CD14-positive monocyte (primary cell): Measurements from ENCODE around the gene MOGAT2. TPM values are rescaled to one million over a fixed set of nuclear protein-coding genes. Genes with fewer than 3 reads are reported as not detected.

Experiments used
- DNase-seq, 3 donors: peaks; one replicate each; pipeline ENCODE4 v3.0.0-alpha.2; 2011 to 2022
- H2AFZ ChIP-seq: 2 replicates; pipeline ENCODE4 v1.6.0; 2012; ENCODE audit warnings: mild to moderate bottlenecking, low read depth, low read length, inconsistent platforms; ENCODE audit not compliant: insufficient read depth, poor library complexity, severe bottlenecking
- H3K27ac ChIP-seq, 2 donors: 1 replicate in 1 of 2; 2 replicates in 1 of 2; pipeline ENCODE4 v1.5.1; 2012 to 2013; ENCODE audit warnings: low read length in 2 of 2, control low read depth in 1 of 2, inconsistent platforms in 1 of 2, low read depth in 1 of 2, mild to moderate bottlenecking in 1 of 2
- H3K27me3 ChIP-seq, 2 donors: one replicate each; pipeline versions ENCODE4 v1.6.0 to v1.6.1; 2011 to 2013; ENCODE audit warnings: low read length in 2 of 2; ENCODE audit not compliant: control insufficient read depth in 2 of 2, insufficient read depth in 2 of 2
- H3K36me3 ChIP-seq, 2 donors: replicated peaks in 1 of 2; 1 replicate in 1 of 2; 2 replicates in 1 of 2; pipeline versions ENCODE4 v1.5.1 to v1.6.1; 2012 to 2013; ENCODE audit warnings: low read length in 2 of 2, control low read depth in 1 of 2, inconsistent platforms in 1 of 2, mild to moderate bottlenecking in 1 of 2; ENCODE audit not compliant: insufficient read depth in 2 of 2, control insufficient read depth in 1 of 2
- H3K4me1 ChIP-seq, 2 donors: 1 replicate in 1 of 2; 2 replicates in 1 of 2; pipeline versions ENCODE4 v1.5.1 to v1.6.1; 2012 to 2013; ENCODE audit warnings: low read length in 2 of 2, control low read depth in 1 of 2, inconsistent platforms in 1 of 2, mild to moderate bottlenecking in 1 of 2, moderate library complexity in 1 of 2; ENCODE audit not compliant: insufficient read depth in 2 of 2, control insufficient read depth in 1 of 2
- H3K4me2 ChIP-seq: replicated peaks from 2 replicates; pipeline ENCODE3; 2012; ENCODE audit warnings: low read length, moderate library complexity, mild to moderate bottlenecking; ENCODE audit not compliant: poor library complexity, severe bottlenecking; ENCODE audit errors: extremely low read depth
- H3K4me3 ChIP-seq, 3 experiments: fragments of 200-600 bp in 1 of 3; sonication (generic) in 1 of 3; replicated peaks in 1 of 3; 1 replicate in 2 of 3; 2 replicates in 1 of 3; pipeline ENCODE4 v1.5.1; 2011 to 2013; ENCODE audit warnings: low read length in 3 of 3, mild to moderate bottlenecking in 3 of 3, control low read depth in 2 of 3, low read depth in 2 of 3, inconsistent platforms in 1 of 3, moderate library complexity in 1 of 3
- H3K79me2 ChIP-seq: 2 replicates; pipeline ENCODE4 v1.6.0; 2012; ENCODE audit warnings: mild to moderate bottlenecking, control low read depth, inconsistent platforms, low read length, moderate library complexity; ENCODE audit not compliant: insufficient read depth
- H3K9ac ChIP-seq: 2 replicates; pipeline ENCODE4 v1.6.0; 2017; ENCODE audit warnings: low read length, mild to moderate bottlenecking; ENCODE audit not compliant: insufficient read depth, poor library complexity, severe bottlenecking
- H3K9me3 ChIP-seq, 2 donors: replicated peaks in 1 of 2; 1 replicate in 1 of 2; 2 replicates in 1 of 2; pipeline versions ENCODE4 v1.5.1 to v1.6.1; 2012 to 2013; ENCODE audit warnings: low read length in 2 of 2, control low read depth in 1 of 2; ENCODE audit not compliant: control insufficient read depth in 1 of 2, insufficient read depth in 1 of 2
- H4K20me1 ChIP-seq: 2 replicates; pipeline ENCODE4 v1.6.0; 2012; ENCODE audit warnings: mild to moderate bottlenecking, low read length, control low read depth, moderate library complexity; ENCODE audit not compliant: insufficient read depth
- H3K27ac Mint-ChIP-seq, 7 donors: one replicate each; pipeline ENCODE4 v1.8.0; 2020; ENCODE audit warnings: mild to moderate bottlenecking in 7 of 7, mixed read lengths in 7 of 7, moderate library complexity in 6 of 7, inconsistent platforms in 2 of 7
- H3K27me3 Mint-ChIP-seq, 3 donors: one replicate each; pipeline ENCODE4 v1.8.0; 2021 to 2022; ENCODE audit warnings: low read depth in 3 of 3, mild to moderate bottlenecking in 3 of 3, mixed read lengths in 3 of 3, moderate library complexity in 3 of 3, inconsistent platforms in 1 of 3
- H3K36me3 Mint-ChIP-seq, 2 donors: one replicate each; pipeline ENCODE4 v1.8.0; 2020; ENCODE audit warnings: mixed read lengths in 2 of 2, inconsistent platforms in 1 of 2, mild to moderate bottlenecking in 1 of 2
- H3K4me1 Mint-ChIP-seq: one replicate; pipeline ENCODE4 v1.8.0; 2020; ENCODE audit warnings: mild to moderate bottlenecking, mixed read lengths
- H3K4me3 Mint-ChIP-seq, 2 donors: one replicate each; pipeline ENCODE4 v1.8.0; 2020; ENCODE audit warnings: mild to moderate bottlenecking in 2 of 2, mixed read lengths in 2 of 2, moderate library complexity in 1 of 2
- H3K9me3 Mint-ChIP-seq, 7 donors: one replicate each; pipeline ENCODE4 v1.8.0; 2020 to 2022; ENCODE audit warnings: mixed read lengths in 7 of 7, mild to moderate bottlenecking in 6 of 7, moderate library complexity in 6 of 7, inconsistent platforms in 2 of 7
- CTCF ChIP-seq: fragments of 200-600 bp; IDR thresholded peaks from one replicate; pipeline ENCODE4 v1.8.0; 2022; ENCODE audit warnings: antibody characterized with exemption, mild to moderate bottlenecking
- WGBS: methylation state at CpG from one replicate; pipeline ENCODE4 v1.1.5; 2013; ENCODE audit warnings: missing lambda C conversion rate; ENCODE audit not compliant: insufficient coverage; 5-methylcytosine and 5-hydroxymethylcytosine counted together
- intact Hi-C, 2 donors: fragments of 100-400 bp; cut with micrococcal nuclease; formaldehyde crosslinking; loops; one replicate each; pipeline versions ENCODE4 v1.15.0 to v1.15.1; 2023
- polyA plus RNA-seq, 3 donors: library from polyadenylated mRNA; depleted of rRNA in 1 of 3; unstranded in 2 of 3; stranded (reverse) in 1 of 3; fragments of 300-500 nt in 2 of 3; fragments of >200 nt in 1 of 3; fragmentation: Illumina TruSeq in 2 of 3; gene quantifications; 1 replicate in 2 of 3; 2 replicates in 1 of 3; pipeline ENCODE4 v1.2.3, GENCODE V29; 2012 to 2021

MOGAT2 gene
- polyA plus RNA-seq, 3 donors = not detected

- Histone ChIP-seq H3K9me3 (peaks cover 11 to 12% of the 10 kb centered on the region in 2 donors), H2AFZ (no peak overlapping the region), H3K27me3 (peaks cover 10 to 26% of the 10 kb centered on the region in 2 donors), H3K27ac (no peak overlapping the region), H3K79me2 (no peaks in the 10 kb centered on the region), H3K4me3 (no peak overlapping the region), H4K20me1 (no peaks in the 10 kb centered on the region), H3K4me1 (no peaks in the 10 kb centered on the region), H3K36me3 (no peaks in the 10 kb centered on the region), H3K4me2 (no peak overlapping the region), H3K9ac (no peak overlapping the region)
- Mint-ChIP-seq H3K27ac (no peak overlapping the region), H3K27me3 (peaks cover 21 to 49% (median 27%) of the 10 kb centered on the region in 3 donors), H3K4me3 (no peak overlapping the region), H3K4me1 (no peaks in the 10 kb centered on the region), H3K9me3 (peaks cover 0 to 21% (median 14%) of the 10 kb centered on the region in 7 donors), H3K36me3 (no peaks in the 10 kb centered on the region)
- no peak for DNase-seq
- 91% methylated on average over 9 of the region's 12 CpGs for WGBS
- no peak for TF ChIP-seq CTCF
- intact Hi-C loops = no loop called here
These were observed 39.7 kb upstream of the MOGAT2 start for GRCh38 chr11:75677909-75678308.

GRCh38 chr11:75678620-75679259, 38.9 kb upstream of the MOGAT2 start:
- H3K4me1 ChIP-seq = no peaks in the 10 kb centered on the region
- 83% methylated on average over 12 of the region's 17 CpGs for WGBS
- H3K9me3 Mint-ChIP-seq = peaks cover 0 to 20% (median 8%) of the 10 kb centered on the region in 7 donors
- no peaks in the 10 kb centered on the region for H3K36me3 Mint-ChIP-seq
- no peaks in the 10 kb centered on the region for H4K20me1 ChIP-seq
- TF ChIP-seq CTCF = no peak
- H3K4me3 Mint-ChIP-seq = no peak overlapping the region
- peaks cover 5 to 7% of the 10 kb centered on the region in 2 donors for H3K9me3 ChIP-seq
- H3K4me2 ChIP-seq = no peak overlapping the region
- DNase-seq = no peak
- peaks cover 10 to 24% of the 10 kb centered on the region in 2 donors for H3K27me3 ChIP-seq
- no peak overlapping the region for H3K9ac ChIP-seq
- H2AFZ ChIP-seq = no peak overlapping the region
- H3K27me3 Mint-ChIP-seq = peaks cover 21 to 50% (median 27%) of the 10 kb centered on the region in 3 donors
- H3K27ac Mint-ChIP-seq = no peak overlapping the region
- no peaks in the 10 kb centered on the region for H3K4me1 Mint-ChIP-seq
- no peak overlapping the region for H3K4me3 ChIP-seq
- no peaks in the 10 kb centered on the region for H3K79me2 ChIP-seq
- intact Hi-C loops = no loop called here
- H3K27ac ChIP-seq = no peak overlapping the region
- no peaks in the 10 kb centered on the region for H3K36me3 ChIP-seq
